Parathyroid adenoma (tissue), 2 donors: ENCODE results near the gene TSHZ1.

Source experiments
- H2AFZ ChIP-seq: fragments of 300-600 bp; sonication (generic); one replicate; pipeline ENCODE4 v1.7.0; 2017; ENCODE audit warnings: antibody characterized with exemption, mild to moderate bottlenecking
- H3K27ac ChIP-seq: fragments of 300-600 bp; sonication (generic); one replicate; pipeline ENCODE4 v1.7.0; 2017
- H3K27me3 ChIP-seq: fragments of 300-600 bp; sonication (generic); one replicate; pipeline ENCODE4 v1.7.0; 2017; ENCODE audit warnings: low read length; ENCODE audit not compliant: control insufficient read depth, insufficient read depth
- H3K36me3 ChIP-seq: fragments of 300-600 bp; sonication (generic); one replicate; pipeline ENCODE4 v1.7.0; 2017; ENCODE audit warnings: low read length; ENCODE audit not compliant: control insufficient read depth, insufficient read depth
- H3K4me1 ChIP-seq: fragments of 300-600 bp; sonication (generic); one replicate; pipeline ENCODE4 v1.7.0; 2017; ENCODE audit warnings: control low read depth
- H3K4me2 ChIP-seq: fragments of 300-600 bp; sonication (generic); one replicate; pipeline ENCODE4 v1.7.0; 2017; ENCODE audit warnings: low read length
- H3K4me3 ChIP-seq: fragments of 300-600 bp; sonication (generic); one replicate; pipeline ENCODE4 v1.7.0; 2017; ENCODE audit warnings: low read depth, low read length
- H3K79me2 ChIP-seq: fragments of 300-600 bp; sonication (generic); one replicate; pipeline ENCODE4 v1.7.0; 2017; ENCODE audit warnings: control low read depth
- H3K9ac ChIP-seq: fragments of 300-600 bp; sonication (generic); one replicate; pipeline ENCODE4 v1.7.0; 2017; ENCODE audit warnings: mild to moderate bottlenecking
- H3K9me3 ChIP-seq: fragments of 300-600 bp; sonication (generic); one replicate; pipeline ENCODE4 v1.7.0; 2017; ENCODE audit warnings: low read length; ENCODE audit not compliant: control insufficient read depth
- CTCF ChIP-seq: fragments of 300-600 bp; sonication (generic); IDR thresholded peaks from one replicate; pipeline ENCODE4 v1.7.0; 2017; ENCODE audit warnings: antibody characterized with exemption, mild to moderate bottlenecking
- donor health status: primary hyperparathyroidism.

TSHZ1 gene

GRCh38 chr18:75253043-75253442 lies 42.4 kb downstream of the TSHZ1 start:
- Histone ChIP-seq H3K4me3 (no peak overlapping the region), H3K4me2 (no peak overlapping the region), H3K4me1 (peaks cover 5% of the 10 kb centered on the region), H3K9ac (no peak overlapping the region), H3K27me3 (no peaks in the 10 kb centered on the region), H3K79me2 (peaks cover 26% of the 10 kb centered on the region), H2AFZ (no peak overlapping the region), H3K9me3 (no peaks in the 10 kb centered on the region), H3K36me3 (no peaks in the 10 kb centered on the region), H3K27ac (no peak overlapping the region)
- no peak for TF ChIP-seq CTCF

- no peaks in the 10 kb centered on the region for H3K4me1 ChIP-seq
- peaks cover 26% of the 10 kb centered on the region for H3K79me2 ChIP-seq
- no peak overlapping the region for H3K9ac ChIP-seq
- H3K9me3 ChIP-seq = no peaks in the 10 kb centered on the region
- no peak overlapping the region for H3K4me3 ChIP-seq
- no peak overlapping the region for H3K4me2 ChIP-seq
- no peak overlapping the region for H3K27ac ChIP-seq
- no peaks in the 10 kb centered on the region for H3K27me3 ChIP-seq
- no peak overlapping the region for H2AFZ ChIP-seq
- no peak for TF ChIP-seq CTCF
- H3K36me3 ChIP-seq = no peaks in the 10 kb centered on the region
Observed at GRCh38 chr18:75253784-75254183, 43.2 kb downstream of the TSHZ1 start.

- peaks cover 14% of the 10 kb centered on the region for H3K79me2 ChIP-seq
- no peaks in the 10 kb centered on the region for H3K27me3 ChIP-seq
- H3K4me1 ChIP-seq = no peaks in the 10 kb centered on the region
- no peak overlapping the region for H3K27ac ChIP-seq
- TF ChIP-seq CTCF = no peak
- H3K9ac ChIP-seq = no peak overlapping the region
- H3K4me2 ChIP-seq = no peak overlapping the region
- no peak overlapping the region for H3K4me3 ChIP-seq
- H3K9me3 ChIP-seq = no peaks in the 10 kb centered on the region
- no peak overlapping the region for H2AFZ ChIP-seq
- H3K36me3 ChIP-seq = no peaks in the 10 kb centered on the region
Observed at GRCh38 chr18:75255094-75255493, 44.5 kb downstream of the TSHZ1 start.

- H3K4me2 ChIP-seq = no peak overlapping the region
- no peak overlapping the region for H3K27ac ChIP-seq
- no peak for TF ChIP-seq CTCF
- H3K79me2 ChIP-seq = peaks cover 13% of the 10 kb centered on the region
- H3K4me3 ChIP-seq = no peak overlapping the region
- H3K36me3 ChIP-seq = no peaks in the 10 kb centered on the region
- no peaks in the 10 kb centered on the region for H3K27me3 ChIP-seq
- H3K9ac ChIP-seq = no peak overlapping the region
- H3K9me3 ChIP-seq = no peaks in the 10 kb centered on the region
- no peaks in the 10 kb centered on the region for H3K4me1 ChIP-seq
- no peak overlapping the region for H2AFZ ChIP-seq
Observed at GRCh38 chr18:75256376-75256775, 45.8 kb downstream of the TSHZ1 start.

- no peaks in the 10 kb centered on the region for H3K27me3 ChIP-seq
- no peak overlapping the region for H3K27ac ChIP-seq
- H3K4me3 ChIP-seq = no peak overlapping the region
- peaks cover 14% of the 10 kb centered on the region for H3K79me2 ChIP-seq
- H3K9ac ChIP-seq = no peak overlapping the region
- no peaks in the 10 kb centered on the region for H3K9me3 ChIP-seq
- no peaks in the 10 kb centered on the region for H3K36me3 ChIP-seq
- no peak for TF ChIP-seq CTCF
- H3K4me2 ChIP-seq = no peak overlapping the region
- no peaks in the 10 kb centered on the region for H3K4me1 ChIP-seq
- no peak overlapping the region for H2AFZ ChIP-seq
Observed at GRCh38 chr18:75257605-75258004, 47.0 kb downstream of the TSHZ1 start.
